ENCODE data around the gene DOCK4. TPM values are rescaled to one million over a fixed set of nuclear protein-coding genes. Genes with fewer than 3 reads are reported as not detected.

Gene DOCK4
- total and polyA plus RNA-seq, 2 of the 8 experiments (the other 6 are each of a cell fraction or from before 2014, with no cell fraction given) = 5.1 to 23.6 TPM

GRCh38 chr7:112056409-112056808, 149.8 kb downstream of the DOCK4 start (continued):
- TF ChIP-seq GABPA (IDR thresholded peaks at IDR 0.05; ENCODE audit: borderline replicate concordance, insufficient read depth, low read length) = no peak

Measured in H1 (cell line).